BLaER1 (cell line): ENCODE measurements around the gene NRARP.

Experiments
- H3K27ac ChIP-seq: shearing (Covaris generic); formaldehyde crosslinking; 2 replicates; pipeline ENCODE4 v1.8.1; 2022
- H3K27me3 ChIP-seq: shearing (Covaris generic); formaldehyde crosslinking; 2 replicates; pipeline ENCODE4 v1.8.1; 2022
- H3K36me3 ChIP-seq: shearing (Covaris generic); formaldehyde crosslinking; 2 replicates; pipeline ENCODE4 v1.8.1; 2022
- H3K4me1 ChIP-seq: shearing (Covaris generic); formaldehyde crosslinking; 2 replicates; pipeline ENCODE4 v1.8.1; 2022
- H3K4me2 ChIP-seq: shearing (Covaris generic); formaldehyde crosslinking; 2 replicates; pipeline ENCODE4 v1.8.1; 2022
- H3K4me3 ChIP-seq: shearing (Covaris generic); formaldehyde crosslinking; 2 replicates; pipeline ENCODE4 v1.8.1; 2022
- H3K9ac ChIP-seq: shearing (Covaris generic); formaldehyde crosslinking; 2 replicates; pipeline ENCODE4 v1.8.1; 2022
- H3K9me3 ChIP-seq: shearing (Covaris generic); formaldehyde crosslinking; 2 replicates; pipeline ENCODE4 v1.8.1; 2022
- H4K20me1 ChIP-seq: shearing (Covaris generic); formaldehyde crosslinking; 2 replicates; pipeline ENCODE4 v1.8.1; 2022
- Cebpa-rat ChIP-seq: shearing (Covaris generic); IDR thresholded peaks from 2 replicates; pipeline ENCODE4 v1.8.1; 2022

The NRARP gene

DNA sequence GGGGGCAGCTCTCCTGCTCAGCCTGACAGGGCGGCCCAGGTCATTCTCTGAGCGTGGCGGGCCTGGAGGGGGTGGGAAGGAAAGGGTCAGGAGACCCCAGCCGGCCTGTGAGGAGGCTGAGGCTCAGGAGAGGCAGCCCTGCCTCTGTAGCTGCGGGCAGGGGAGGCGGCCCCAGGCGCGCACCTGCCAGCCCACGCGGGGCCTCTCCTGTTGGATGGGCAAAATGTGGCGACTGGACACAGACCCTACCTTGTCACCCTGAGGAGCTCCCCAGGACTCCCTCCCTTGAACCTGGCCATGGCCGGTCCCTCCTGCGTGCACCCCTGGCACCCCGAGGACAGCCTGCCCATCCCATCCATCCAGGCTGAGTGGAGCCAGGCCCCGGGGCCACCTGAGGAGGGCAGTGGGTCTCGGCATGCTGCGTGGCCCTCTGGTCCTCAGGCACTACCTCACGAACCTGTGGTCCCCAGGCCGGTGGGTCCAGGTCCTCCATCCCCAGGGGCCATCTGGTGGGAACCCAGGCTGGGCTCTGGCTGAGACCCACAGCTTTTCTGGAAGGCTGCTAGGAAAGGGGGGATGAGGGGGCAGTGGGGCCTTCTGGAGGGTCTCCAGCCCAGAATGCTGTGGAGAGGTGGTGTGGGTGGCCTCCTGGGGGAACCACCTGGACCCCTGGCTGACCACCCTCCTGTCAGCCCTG lies 15.1 kb upstream of the NRARP start:
- Histone ChIP-seq H3K27me3 (no peaks in the 10 kb centered on the region), H4K20me1 (no peaks in the 10 kb centered on the region), H3K27ac (peak overlapping the region; percentile 95), H3K9me3 (peaks cover 1% of the 10 kb centered on the region), H3K36me3 (no peaks in the 10 kb centered on the region), H3K4me3 (peak overlapping the region; percentile 66), H3K4me1 (peaks cover 90% of the 10 kb centered on the region), H3K4me2 (peak overlapping the region; percentile 91), H3K9ac (peak overlapping the region; percentile 79; the same call in 1 of the 2 replicates)
- TF ChIP-seq Cebpa-rat, result no peak

DNA sequence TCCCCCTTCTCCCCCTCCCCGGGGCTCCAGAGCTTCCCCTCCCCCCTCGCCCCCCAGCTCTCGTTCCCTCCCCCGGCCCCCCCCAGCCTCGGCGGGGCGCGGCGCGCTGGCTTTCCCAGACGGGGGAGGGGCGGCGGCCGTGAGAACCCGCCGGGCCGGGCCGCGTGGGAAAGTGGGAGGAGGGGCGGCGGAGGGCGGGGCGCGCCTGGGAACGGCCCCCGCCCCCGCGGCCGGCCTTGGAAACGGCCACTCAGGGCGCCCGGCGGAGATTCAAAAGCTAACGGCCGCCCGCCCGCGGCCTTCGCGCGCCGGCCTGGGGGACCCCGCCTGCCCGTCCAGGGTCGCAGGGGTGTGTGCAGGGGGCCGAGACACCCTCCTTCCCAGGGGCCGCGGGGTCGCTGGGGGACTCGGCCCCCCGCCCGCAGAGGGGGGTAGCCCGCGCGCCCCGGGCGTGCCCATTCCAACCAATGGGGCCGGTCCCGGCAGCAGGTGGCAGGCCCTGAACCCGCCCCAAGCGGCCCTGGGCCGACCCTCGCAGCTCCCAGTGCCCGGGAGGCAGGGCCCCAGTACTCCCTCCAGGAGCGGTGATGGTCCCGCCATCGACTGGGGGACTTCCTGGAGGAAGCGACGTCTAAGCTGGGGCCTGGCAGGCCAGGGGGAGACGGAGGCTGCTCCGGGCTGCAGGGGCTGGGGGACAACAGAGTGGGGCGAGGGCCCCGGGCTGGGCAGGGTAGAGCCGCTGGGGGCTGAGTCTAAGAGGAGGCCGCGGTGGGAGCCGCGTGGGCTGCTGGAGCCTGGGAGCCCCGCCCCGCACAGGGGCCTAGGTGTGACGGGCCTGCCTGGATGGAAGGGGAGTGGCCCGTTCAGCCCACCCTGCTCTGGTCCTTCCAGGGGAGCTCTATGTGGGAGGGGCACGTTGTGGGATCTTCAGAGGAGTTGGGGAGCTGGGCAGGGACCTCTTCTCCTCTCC lies 14.2 kb upstream of the NRARP start:
- TF ChIP-seq Cebpa-rat, result no peak
- no peaks in the 10 kb centered on the region for H3K36me3 ChIP-seq
- H3K27ac ChIP-seq, result peak overlapping the region; percentile 95
- H3K9ac ChIP-seq, result peak overlapping the region; percentile 79
- H3K9me3 ChIP-seq, result no peaks in the 10 kb centered on the region
- H3K4me3 ChIP-seq, result peak overlapping the region; percentile 66
- H4K20me1 ChIP-seq, result no peaks in the 10 kb centered on the region
- H3K4me1 ChIP-seq, result peaks cover 86% of the 10 kb centered on the region
- no peaks in the 10 kb centered on the region for H3K27me3 ChIP-seq
- H3K4me2 ChIP-seq, result peak overlapping the region; percentile 91

GRCh38 chr9:137315581-137316011 lies 13.5 kb upstream of the NRARP start:
- Histone ChIP-seq H3K4me3 (no peak overlapping the region), H3K4me2 (peak overlapping the region; percentile 91), H3K27ac (peak overlapping the region; percentile 64), H3K4me1 (peaks cover 86% of the 10 kb centered on the region), H3K9ac (peak overlapping the region; percentile 53; the same call in 1 of the 2 replicates), H3K9me3 (no peaks in the 10 kb centered on the region), H4K20me1 (no peaks in the 10 kb centered on the region), H3K27me3 (no peaks in the 10 kb centered on the region), H3K36me3 (no peaks in the 10 kb centered on the region)
- TF ChIP-seq Cebpa-rat, result no peak

GRCh38 chr9:137314561-137315560 lies 12.8 kb upstream of the NRARP start:
- peak overlapping the region; percentile 53; the same call in 1 of the 2 replicates for H3K9ac ChIP-seq
- H3K27ac ChIP-seq, result peak overlapping the region; percentile 64
- H3K4me2 ChIP-seq, result peak overlapping the region; percentile 91
- H4K20me1 ChIP-seq, result no peaks in the 10 kb centered on the region
- no peaks in the 10 kb centered on the region for H3K36me3 ChIP-seq
- peaks cover 82% of the 10 kb centered on the region for H3K4me1 ChIP-seq
- no peaks in the 10 kb centered on the region for H3K9me3 ChIP-seq
- no peak for TF ChIP-seq Cebpa-rat
- H3K27me3 ChIP-seq, result no peaks in the 10 kb centered on the region
- no peak overlapping the region for H3K4me3 ChIP-seq

- H3K9ac ChIP-seq, result no peak overlapping the region
- H3K4me2 ChIP-seq, result peak overlapping the region; percentile 59
- no peaks in the 10 kb centered on the region for H3K27me3 ChIP-seq
- H3K4me3 ChIP-seq, result no peak overlapping the region
- no peaks in the 10 kb centered on the region for H4K20me1 ChIP-seq
- peaks cover 80% of the 10 kb centered on the region for H3K4me1 ChIP-seq
- no peaks in the 10 kb centered on the region for H3K9me3 ChIP-seq
- H3K36me3 ChIP-seq, result no peaks in the 10 kb centered on the region
- no peak for TF ChIP-seq Cebpa-rat
- H3K27ac ChIP-seq, result peak overlapping the region; percentile 13; the same call in 1 of the 2 replicates
Observed at GRCh38 chr9:137313956-137314560, 12.0 kb upstream of the NRARP start.

DNA sequence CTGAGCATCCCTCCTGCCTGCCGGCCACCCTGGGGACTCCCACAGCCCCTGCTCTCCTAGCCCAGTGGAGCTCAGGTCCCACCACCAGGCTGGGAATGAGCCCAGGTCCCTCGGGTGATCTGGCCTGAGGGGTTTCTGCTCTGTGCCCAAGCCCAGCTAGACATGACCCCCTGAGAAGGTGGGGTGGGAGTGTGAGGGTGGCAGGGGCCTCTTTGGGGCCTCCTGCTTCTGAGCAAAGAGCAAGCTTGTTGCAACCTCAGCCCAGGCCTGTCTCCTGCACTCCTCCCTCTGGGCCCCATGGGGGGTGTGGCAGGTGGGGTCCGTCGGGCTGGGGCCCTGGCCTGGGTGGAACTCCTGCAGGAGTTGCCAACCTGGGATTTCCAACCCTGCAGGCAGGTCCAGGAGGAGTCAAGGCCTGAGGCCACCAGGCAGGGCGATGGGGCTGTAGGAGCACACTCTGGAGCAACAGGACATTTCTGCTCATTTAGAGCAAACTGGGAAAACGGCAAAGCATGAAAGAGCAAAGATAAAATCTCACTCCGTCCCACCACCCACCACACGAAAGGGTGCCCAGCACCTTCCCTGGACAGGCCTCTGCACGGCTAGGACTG lies 11.4 kb upstream of the NRARP start:
- TF ChIP-seq Cebpa-rat, result no peak
- Histone ChIP-seq H3K4me2 (peak overlapping the region; percentile 59; the same call in 1 of the 2 replicates), H3K9ac (0 out of 2 replicates have a peak overlapping the region, but pooled peaks have one; percentile 27), H3K36me3 (no peaks in the 10 kb centered on the region), H4K20me1 (no peaks in the 10 kb centered on the region), H3K4me3 (no peak overlapping the region), H3K9me3 (no peaks in the 10 kb centered on the region), H3K27me3 (no peaks in the 10 kb centered on the region), H3K27ac (peak overlapping the region; percentile 44; the same call in 1 of the 2 replicates), H3K4me1 (peaks cover 76% of the 10 kb centered on the region)

GRCh38 chr9:137312852-137313325 lies 10.8 kb upstream of the NRARP start:
- no peak for TF ChIP-seq Cebpa-rat
- Histone ChIP-seq H3K36me3 (no peaks in the 10 kb centered on the region), H3K27me3 (no peaks in the 10 kb centered on the region), H4K20me1 (no peaks in the 10 kb centered on the region), H3K4me1 (peaks cover 75% of the 10 kb centered on the region), H3K4me2 (peak overlapping the region; percentile 59; the same call in 1 of the 2 replicates), H3K9me3 (no peaks in the 10 kb centered on the region), H3K9ac (0 out of 2 replicates have a peak overlapping the region, but pooled peaks have one; percentile 27), H3K4me3 (no peak overlapping the region), H3K27ac (peak overlapping the region; percentile 44; the same call in 1 of the 2 replicates)
